CD4-positive, alpha-beta T cell (primary cell): ENCODE measurements around the gene SCG5. TPM values are rescaled to one million over a fixed set of nuclear protein-coding genes. Genes with fewer than 3 reads are reported as not detected.

Experiments
- ATAC-seq: fragments of 200-7000 bp; cut with Tn5 transposase; one replicate; pipeline ENCODE4 v1.10.0; 2022; ENCODE audit warnings: mild to moderate bottlenecking; ENCODE audit not compliant: poor library complexity
- CTCF ChIA-PET: fragments of 350-600 bp; sonication (Branson Sonifier 250); formaldehyde crosslinking; loops from one replicate; lab custom pipeline; 2021; ENCODE audit warnings: antibody characterized with exemption, inconsistent platforms; lab: Charles Lee
- POLR2A ChIA-PET: fragments of 350-600 bp; sonication (Branson Sonifier 250); formaldehyde crosslinking; loops from one replicate; lab custom pipeline; 2021; ENCODE audit warnings: antibody characterized with exemption, inconsistent platforms; lab: Charles Lee
- DNase-seq, 14 experiments: peaks; one replicate each; pipeline ENCODE4 v3.0.0-alpha.2; 2013 to 2020; ENCODE audit warnings: mixed read lengths in 2 of 14
- H3K27ac ChIP-seq, 2 donors: one replicate each; pipeline versions ENCODE4 v1.5.1 to v1.7.0; 2013; ENCODE audit warnings: low read length in 2 of 2, low read depth in 1 of 2, mild to moderate bottlenecking in 1 of 2
- H3K27me3 ChIP-seq, 2 experiments: 1 replicate in 1 of 2; 2 replicates in 1 of 2; pipeline versions ENCODE4 v1.6.1 to v1.7.0; 2013; ENCODE audit warnings: low read length in 2 of 2, control low read depth in 1 of 2, mild to moderate bottlenecking in 1 of 2, moderate library complexity in 1 of 2; ENCODE audit not compliant: insufficient read depth in 2 of 2, control insufficient read depth in 1 of 2
- H3K36me3 ChIP-seq: one replicate; pipeline ENCODE4 v1.6.1; 2013; ENCODE audit warnings: low read length, control low read depth; ENCODE audit not compliant: insufficient read depth
- H3K4me1 ChIP-seq: one replicate; pipeline ENCODE4 v1.6.1; 2013; ENCODE audit warnings: low read length, control low read depth; ENCODE audit not compliant: insufficient read depth
- H3K4me3 ChIP-seq: one replicate; pipeline ENCODE4 v1.5.1; 2013; ENCODE audit warnings: mild to moderate bottlenecking, low read length, moderate library complexity
- H3K9me3 ChIP-seq, 2 experiments: 1 replicate in 1 of 2; 2 replicates in 1 of 2; pipeline versions ENCODE4 v1.6.1 to v1.7.0; 2013; ENCODE audit warnings: low read length in 2 of 2, mild to moderate bottlenecking in 2 of 2, control low read depth in 1 of 2, moderate library complexity in 1 of 2; ENCODE audit not compliant: control insufficient read depth in 1 of 2, insufficient read depth in 1 of 2
- H3K27ac Mint-ChIP-seq: one replicate; pipeline ENCODE4 v1.8.0; 2020; ENCODE audit warnings: mixed read lengths
- H3K27me3 Mint-ChIP-seq: one replicate; pipeline ENCODE4 v1.8.0; 2021; ENCODE audit warnings: mixed read lengths
- H3K36me3 Mint-ChIP-seq: one replicate; pipeline ENCODE4 v1.8.0; 2021; ENCODE audit warnings: low read depth, mixed read lengths
- H3K4me1 Mint-ChIP-seq: one replicate; pipeline ENCODE4 v1.8.0; 2021; ENCODE audit warnings: low read depth, mixed read lengths
- H3K4me3 Mint-ChIP-seq: one replicate; pipeline ENCODE4 v1.8.0; 2020; ENCODE audit warnings: mild to moderate bottlenecking, mixed read lengths
- H3K9me3 Mint-ChIP-seq: one replicate; pipeline ENCODE4 v1.8.0; 2020; ENCODE audit warnings: mixed read lengths
- CTCF ChIP-seq: fragments of 200-600 bp; IDR thresholded peaks from one replicate; pipeline ENCODE4 v1.8.0; 2022; ENCODE audit warnings: antibody characterized with exemption, mild to moderate bottlenecking
- intact Hi-C, 2 experiments: fragments of 100-400 bp; cut with DNase I in 1 of 2; cut with micrococcal nuclease in 1 of 2; formaldehyde crosslinking; loops; one replicate each; pipeline versions ENCODE4 v1.15.1 to v1.9.0; 2023 to 2025; cut with DNase I, micrococcal nuclease
- total RNA-seq, 174 experiments: library from RNA in 2 of 174; stranded (reverse) in 2 of 174; gene quantifications; one replicate each; pipeline ENCODE4 v1.2.3 and lab custom pipeline; 2021 to 2026

SCG5 gene
- total RNA-seq, 2 experiments from 2014 or later: not detected

- H3K9me3 Mint-ChIP-seq: no peaks in the 10 kb centered on the region
- intact Hi-C loops: no loop called here
- no peak for TF ChIP-seq CTCF
- CTCF ChIA-PET: no interaction called here
- no peak overlapping the region for H3K4me3 Mint-ChIP-seq
- ATAC-seq (peak; percentile 34), DNase-seq (peak in 3 of 14 experiments; percentile 22 to 53 (median 29))
- no peaks in the 10 kb centered on the region for H3K27me3 ChIP-seq
- H3K9me3 ChIP-seq: no peaks in the 10 kb centered on the region
- H3K36me3 Mint-ChIP-seq: no peaks in the 10 kb centered on the region
- peaks cover 3% of the 10 kb centered on the region for H3K4me1 ChIP-seq
- H3K27me3 Mint-ChIP-seq: no peaks in the 10 kb centered on the region
- POLR2A ChIA-PET: no interaction called here
- no peak overlapping the region for H3K27ac ChIP-seq
- H3K36me3 ChIP-seq: no peaks in the 10 kb centered on the region
- H3K4me1 Mint-ChIP-seq: peaks cover 5% of the 10 kb centered on the region
- no peak overlapping the region for H3K27ac Mint-ChIP-seq
- H3K4me3 ChIP-seq: no peak overlapping the region
These were observed 15.8 kb downstream of the SCG5 start for GRCh38 chr15:32657198-32657883.

GRCh38 chr15:32657941-32658340 is 16.4 kb downstream of the SCG5 start:
- POLR2A ChIA-PET: no interaction called here
- intact Hi-C loops: no loop called here
- Mint-ChIP-seq H3K27me3 (no peaks in the 10 kb centered on the region), H3K36me3 (no peaks in the 10 kb centered on the region), H3K9me3 (no peaks in the 10 kb centered on the region), H3K4me3 (no peak overlapping the region), H3K4me1 (peaks cover 10% of the 10 kb centered on the region), H3K27ac (no peak overlapping the region)
- Histone ChIP-seq H3K36me3 (no peaks in the 10 kb centered on the region), H3K9me3 (no peaks in the 10 kb centered on the region), H3K4me1 (peaks cover 5% of the 10 kb centered on the region), H3K27me3 (no peaks in the 10 kb centered on the region), H3K4me3 (no peak overlapping the region), H3K27ac (no peak overlapping the region)
- ATAC-seq (no peak), DNase-seq (no peak)
- TF ChIP-seq CTCF: no peak
- CTCF ChIA-PET: no interaction called here

DNA sequence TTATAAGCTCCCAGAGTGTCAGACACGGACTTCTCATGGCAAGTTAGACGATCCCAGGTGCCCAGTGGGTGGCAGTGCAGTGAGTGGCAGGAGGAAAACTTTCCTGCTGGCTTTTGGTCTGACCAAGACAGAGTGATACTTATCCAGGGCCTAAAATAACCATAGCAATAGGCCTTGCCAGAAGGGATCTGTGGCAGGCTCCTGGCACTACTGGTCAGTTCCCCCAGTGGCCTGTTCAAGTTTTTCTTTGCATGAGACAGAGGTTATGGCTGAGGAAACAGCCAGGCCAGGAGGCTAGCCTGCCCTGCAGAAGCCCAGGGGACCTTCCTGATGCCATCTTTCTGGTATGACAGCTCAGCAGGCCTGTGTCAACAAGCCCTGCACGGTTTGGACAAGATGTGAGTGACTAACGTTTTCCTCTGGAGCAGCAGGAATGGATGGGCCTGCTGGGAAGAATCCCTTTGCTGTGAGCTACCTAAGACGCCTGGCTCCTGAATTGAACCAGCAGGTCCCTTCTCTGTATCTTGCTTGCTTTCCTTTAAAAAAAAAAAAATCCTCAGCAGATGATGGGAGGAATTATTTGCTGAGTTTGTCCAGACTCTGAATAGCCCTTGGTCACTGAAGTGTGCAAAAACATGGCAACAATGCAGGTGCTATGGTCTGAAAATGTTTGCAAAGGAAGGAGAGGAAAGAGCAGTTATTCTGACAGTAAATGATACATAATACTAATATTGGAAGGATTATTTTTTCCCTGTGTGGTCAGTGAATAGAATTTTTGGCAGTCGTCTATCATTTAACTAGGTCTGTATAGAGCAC is 18.0 kb downstream of the SCG5 start:
- Histone ChIP-seq H3K4me1 (peaks cover 5% of the 10 kb centered on the region), H3K27ac (no peak overlapping the region), H3K9me3 (no peaks in the 10 kb centered on the region), H3K36me3 (no peaks in the 10 kb centered on the region), H3K4me3 (no peak overlapping the region), H3K27me3 (no peaks in the 10 kb centered on the region)
- H3K27me3 Mint-ChIP-seq: no peaks in the 10 kb centered on the region
- ChIA-PET CTCF (interaction anchor here (1.5 kb wide), 1 partner anchor 9 kb away, joined by 3 read pairs; no protein-coding TSS in a partner anchor), POLR2A (no interaction called here)
- H3K27ac Mint-ChIP-seq: no peak overlapping the region
- intact Hi-C loops: loop anchor here in 1 of 2 experiments (5.0 to 10.0 kb wide), 3 partner anchors 428 to 1045 kb away; no protein-coding TSS in a partner anchor
- no peaks in the 10 kb centered on the region for H3K36me3 Mint-ChIP-seq
- no peak for TF ChIP-seq CTCF
- DNase-seq (no peak), ATAC-seq (no peak)
- peaks cover 10% of the 10 kb centered on the region for H3K4me1 Mint-ChIP-seq
- no peaks in the 10 kb centered on the region for H3K9me3 Mint-ChIP-seq
- no peak overlapping the region for H3K4me3 Mint-ChIP-seq
